Endothelial cell of umbilical vein (primary cell): Measurements from ENCODE around the gene MRTFA. TPM values are rescaled to one million over a fixed set of nuclear protein-coding genes. Genes with fewer than 3 reads are reported as not detected.

Source experiments
- BruUV-seq: library from RNA; stranded (reverse); fragments of 400-500 nt; replicated peaks from 2 replicates; lab custom pipeline; 2021; lab: Mats Ljungman, UMichigan
- CTCF ChIA-PET: fragments of 300-600, 350-600 bp; sonication (Branson Sonifier 250); formaldehyde crosslinking; loops from one replicate; lab custom pipeline; 2021; ENCODE audit warnings: antibody characterized with exemption, inconsistent platforms; lab: Charles Lee
- POLR2A ChIA-PET: fragments of 300-600, 350-600 bp; sonication (Branson Sonifier 250); formaldehyde crosslinking; loops from one replicate; lab custom pipeline; 2021; ENCODE audit warnings: antibody characterized with exemption, inconsistent platforms; lab: Charles Lee
- DNase-seq: peaks from one replicate; pipeline ENCODE4 v3.0.0-alpha.2; 2011; ENCODE audit warnings: low read depth, low spot score
- FAIRE-seq: peaks from 2 replicates; lab custom pipeline; 2011; peaks lifted over from hg19 to GRCh38; lab: Jason Lieb, UNC
- H2AFZ ChIP-seq: 2 replicates; pipeline ENCODE4 v1.6.0; 2012; ENCODE audit warnings: low read depth, low read length, control low read depth, inconsistent platforms
- H3K27ac ChIP-seq: 2 replicates; pipeline ENCODE4 v1.5.1; 2011; ENCODE audit warnings: low read depth, mild to moderate bottlenecking, control low read depth, low read length, moderate library complexity; ENCODE audit not compliant: insufficient read depth
- H3K27me3 ChIP-seq, 2 experiments: 2 replicates each; pipeline versions ENCODE4 v1.6.0 to v1.6.1; 2011; ENCODE audit warnings: low read length in 2 of 2, mixed read lengths in 1 of 2; ENCODE audit not compliant: control insufficient read depth in 2 of 2, insufficient read depth in 2 of 2
- H3K36me3 ChIP-seq, 2 experiments: 2 replicates in 1 of 2; 3 replicates in 1 of 2; pipeline ENCODE4 v1.5.1; 2011; ENCODE audit warnings: low read length in 2 of 2, mild to moderate bottlenecking in 1 of 2, moderate library complexity in 1 of 2; ENCODE audit not compliant: control insufficient read depth in 2 of 2, insufficient read depth in 2 of 2; ENCODE audit errors: extremely low read depth in 1 of 2
- H3K4me1 ChIP-seq: 3 replicates; pipeline ENCODE4 v1.5.1; 2011; ENCODE audit warnings: mild to moderate bottlenecking, low read length; ENCODE audit not compliant: control insufficient read depth, insufficient read depth; ENCODE audit errors: extremely low read depth
- H3K4me2 ChIP-seq: 2 replicates; pipeline ENCODE4 v1.6.1; 2011; ENCODE audit warnings: low read length, control low read depth, mixed read lengths; ENCODE audit not compliant: insufficient read depth
- H3K4me3 ChIP-seq, 3 experiments: fragments of 200-600 bp in 1 of 3; sonication (generic), shearing (Covaris generic) in 1 of 3; replicated peaks in 1 of 3; 2 replicates each; pipeline ENCODE4 v1.5.1; 2011 to 2016; ENCODE audit warnings: control low read depth in 3 of 3, low read length in 3 of 3, mild to moderate bottlenecking in 2 of 3, inconsistent platforms in 1 of 3, low read depth in 1 of 3, moderate library complexity in 1 of 3; ENCODE audit not compliant: insufficient read depth in 1 of 3
- H3K79me2 ChIP-seq: 2 replicates; pipeline ENCODE4 v1.6.0; 2012; ENCODE audit warnings: low read length, inconsistent platforms; ENCODE audit not compliant: control insufficient read depth, insufficient read depth
- H3K9ac ChIP-seq: replicated peaks from 2 replicates; pipeline ENCODE3; 2011; ENCODE audit warnings: low read length, control low read depth; ENCODE audit not compliant: insufficient read depth; ENCODE audit errors: extremely low read depth
- H3K9me1 ChIP-seq: replicated peaks from 3 replicates; pipeline ENCODE4 v1.6.0; 2011; ENCODE audit warnings: mild to moderate bottlenecking, low read length; ENCODE audit not compliant: control insufficient read depth, insufficient read depth; ENCODE audit errors: extremely low read depth
- H3K9me3 ChIP-seq: replicated peaks from 2 replicates; pipeline ENCODE4 v1.5.1; 2012; ENCODE audit warnings: low read length, inconsistent platforms; ENCODE audit not compliant: control insufficient read depth, insufficient read depth
- H4K20me1 ChIP-seq: replicated peaks from 2 replicates; pipeline ENCODE3; 2011; ENCODE audit warnings: mild to moderate bottlenecking, low read length; ENCODE audit not compliant: control insufficient read depth, insufficient read depth; ENCODE audit errors: extremely low read depth
- EZH2 ChIP-seq: IDR thresholded peaks from 2 replicates; pipeline ENCODE4 v1.6.1; 2012; ENCODE audit warnings: borderline replicate concordance, low read depth, mild to moderate bottlenecking, moderate library complexity, low read length, inconsistent platforms; ENCODE audit not compliant: severe bottlenecking
- FOS ChIP-seq: IDR thresholded peaks from 2 replicates; pipeline ENCODE4 v1.6.1; 2011; ENCODE audit warnings: mild to moderate bottlenecking, low read length, moderate library complexity, borderline replicate concordance; ENCODE audit not compliant: insufficient read depth
- GATA2 ChIP-seq: IDR thresholded peaks from 2 replicates; pipeline ENCODE4 v1.7.0; 2011; ENCODE audit warnings: low read depth, mild to moderate bottlenecking, moderate library complexity, mixed read lengths, low read length; ENCODE audit not compliant: insufficient read length, insufficient read depth
- JUN ChIP-seq: IDR thresholded peaks from 2 replicates; pipeline ENCODE4 v1.6.1; 2011; ENCODE audit warnings: borderline replicate concordance, low read depth; ENCODE audit not compliant: insufficient read length, insufficient read depth
- MYC ChIP-seq: IDR thresholded peaks from one replicate; pipeline ENCODE4 v1.6.1; 2011; ENCODE audit warnings: mild to moderate bottlenecking, low read depth, low read length
- POLR2A ChIP-seq: IDR thresholded peaks from 2 replicates; pipeline ENCODE4 v1.6.1; 2012; ENCODE audit warnings: low read depth, mild to moderate bottlenecking, control low read depth, low read length
- POLR2AphosphoS5 ChIP-seq: IDR thresholded peaks from 2 replicates; pipeline ENCODE4 v1.6.1; 2012; ENCODE audit warnings: low read depth, mild to moderate bottlenecking, control low read depth, low read length, moderate library complexity; ENCODE audit not compliant: insufficient read depth
- dilution Hi-C: fragments of 300-500 bp; cut with MboI; formaldehyde crosslinking; loops from one replicate; pipeline ENCODE4 v1.15.0; 2019; ENCODE audit warnings: low sequenced_read_pairs; ENCODE audit not compliant: extremely low pct_ligation_motif_present
- intact Hi-C: fragments of 100-400 bp; cut with micrococcal nuclease; formaldehyde crosslinking; loops from one replicate; pipeline ENCODE4 v1.10.0; 2022
- polyA plus RNA-seq, 4 experiments: library from polyadenylated mRNA; depleted of rRNA in 3 of 4; stranded (reverse) in 3 of 4; unstranded in 1 of 4; fragments of >200 nt; gene quantifications; 2 replicates each; pipeline versions ENCODE4 v1.2.1 to v1.2.3, GENCODE V29; 2011 to 2012; ENCODE audit warnings: missing spikeins in 1 of 4
- total RNA-seq: library from RNA; stranded (reverse); gene quantifications from 2 replicates; pipeline ENCODE4 v1.2.3, GENCODE V29; 2021
- TF ChIP-seq, protein P1 (sequence below), 2 donors: IDR thresholded peaks; 1 replicate in 1 of 2; 2 replicates in 1 of 2; pipeline ENCODE4 v1.5.1; 2011; ENCODE audit warnings: low read length in 2 of 2, mild to moderate bottlenecking in 2 of 2, moderate library complexity in 2 of 2, control low read depth in 1 of 2, inconsistent platforms in 1 of 2, low read depth in 1 of 2; ENCODE audit not compliant: insufficient read depth in 1 of 2; ENCODE audit errors: extremely low read depth in 1 of 2
- TF ChIP-seq, protein P2 (sequence below): IDR thresholded peaks from 2 replicates; pipeline ENCODE4 v1.6.1; 2011; ENCODE audit not compliant: insufficient read depth, insufficient read length

Gene MRTFA
- total and polyA plus RNA-seq, 2 donors (not counting 3 experiments of a cell fraction or from before 2014, with no cell fraction given) = 13.6 to 44.1 TPM

DNA sequence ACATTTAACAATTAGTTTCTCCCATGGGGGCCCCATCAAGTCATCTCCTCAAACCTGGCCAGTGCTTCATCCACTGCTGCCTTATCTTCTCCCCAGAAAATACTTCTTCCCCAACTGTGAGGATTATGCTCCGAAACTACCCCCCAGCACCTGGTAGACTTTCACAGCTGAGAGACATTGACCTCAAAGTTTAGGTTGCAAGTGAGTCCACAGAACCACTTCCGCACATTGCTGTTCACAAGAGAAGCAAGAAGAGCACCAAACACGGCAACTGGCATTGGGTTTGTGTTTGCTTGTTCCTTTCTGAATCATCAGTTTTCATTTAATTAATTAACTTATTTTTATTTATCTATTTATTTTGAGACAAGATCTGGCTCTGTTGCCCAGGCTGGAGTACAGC is 48.9 kb upstream of the MRTFA start:
- no peaks in the 10 kb centered on the region for H3K79me2 ChIP-seq
- no peaks in the 10 kb centered on the region for H3K9me3 ChIP-seq
- H3K4me2 ChIP-seq = no peak overlapping the region
- TF ChIP-seq JUN (no peak), GATA2 (no peak), EZH2 (no peak), POLR2A (no peak), POLR2AphosphoS5 (no peak), FOS (no peak), MYC (no peak)
- TF ChIP-seq, protein P1, sequence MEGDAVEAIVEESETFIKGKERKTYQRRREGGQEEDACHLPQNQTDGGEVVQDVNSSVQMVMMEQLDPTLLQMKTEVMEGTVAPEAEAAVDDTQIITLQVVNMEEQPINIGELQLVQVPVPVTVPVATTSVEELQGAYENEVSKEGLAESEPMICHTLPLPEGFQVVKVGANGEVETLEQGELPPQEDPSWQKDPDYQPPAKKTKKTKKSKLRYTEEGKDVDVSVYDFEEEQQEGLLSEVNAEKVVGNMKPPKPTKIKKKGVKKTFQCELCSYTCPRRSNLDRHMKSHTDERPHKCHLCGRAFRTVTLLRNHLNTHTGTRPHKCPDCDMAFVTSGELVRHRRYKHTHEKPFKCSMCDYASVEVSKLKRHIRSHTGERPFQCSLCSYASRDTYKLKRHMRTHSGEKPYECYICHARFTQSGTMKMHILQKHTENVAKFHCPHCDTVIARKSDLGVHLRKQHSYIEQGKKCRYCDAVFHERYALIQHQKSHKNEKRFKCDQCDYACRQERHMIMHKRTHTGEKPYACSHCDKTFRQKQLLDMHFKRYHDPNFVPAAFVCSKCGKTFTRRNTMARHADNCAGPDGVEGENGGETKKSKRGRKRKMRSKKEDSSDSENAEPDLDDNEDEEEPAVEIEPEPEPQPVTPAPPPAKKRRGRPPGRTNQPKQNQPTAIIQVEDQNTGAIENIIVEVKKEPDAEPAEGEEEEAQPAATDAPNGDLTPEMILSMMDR (IDR thresholded peaks at IDR 0.05; ENCODE audit: extremely low read depth in 1 of 2, insufficient read depth in 1 of 2, low read depth in 1 of 2, low read length in 2 of 2) = no peak
- TF ChIP-seq, protein P2, sequence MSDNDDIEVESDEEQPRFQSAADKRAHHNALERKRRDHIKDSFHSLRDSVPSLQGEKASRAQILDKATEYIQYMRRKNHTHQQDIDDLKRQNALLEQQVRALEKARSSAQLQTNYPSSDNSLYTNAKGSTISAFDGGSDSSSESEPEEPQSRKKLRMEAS = no peak
- POLR2A ChIA-PET = no interaction called here
- DNase-seq = no peak
- CTCF ChIA-PET = interaction anchor here (0.8 to 6.0 kb wide), 6 partner anchors 9 to 214 kb away, joined by 3 to 189 read pairs (median 3); no protein-coding TSS in a partner anchor
- no peak for FAIRE-seq
- dilution Hi-C loops = no loop called here
- no peak overlapping the region for H2AFZ ChIP-seq
- peaks cover 4 to 7% of the 10 kb centered on the region in 2 experiments for H3K27me3 ChIP-seq
- no peak overlapping the region for H3K27ac ChIP-seq
- intact Hi-C loops = no loop called here
- H3K4me1 ChIP-seq = peaks cover under 1% of the 10 kb centered on the region
- no peak overlapping the region for H3K9ac ChIP-seq
- no peaks in the 10 kb centered on the region for H3K36me3 ChIP-seq
- BruUV-seq = no TSS peak
- no peaks in the 10 kb centered on the region for H4K20me1 ChIP-seq
- H3K4me3 ChIP-seq = no peak overlapping the region
- H3K9me1 ChIP-seq = no peaks in the 10 kb centered on the region
